PC-9 (cell line): ENCODE data around the gene TMOD2. TPM values are rescaled to one million over a fixed set of nuclear protein-coding genes. Genes with fewer than 3 reads are reported as not detected.

ENCODE experiments used
- BruUV-seq: library from RNA; stranded (reverse); fragments of 400-500 nt; replicated peaks from 2 replicates; lab custom pipeline; 2021; lab: Mats Ljungman, UMichigan
- CTCF ChIA-PET: fragments of 300-600 bp; sonication (Branson Sonifier 250); formaldehyde crosslinking; loops from one replicate; lab custom pipeline; 2022; ENCODE audit warnings: antibody characterized with exemption; lab: Charles Lee
- POLR2A ChIA-PET: fragments of 300-600 bp; sonication (Branson Sonifier 250); formaldehyde crosslinking; loops from one replicate; lab custom pipeline; 2022; ENCODE audit warnings: antibody characterized with exemption; ENCODE audit not compliant: unreplicated experiment; lab: Charles Lee
- DNase-seq, 2 experiments: peaks; one replicate each; pipeline versions ENCODE4 v3.0.0 to v3.0.0-alpha.2; 2015 to 2022; ENCODE audit warnings: mixed read lengths in 1 of 2
- H2AFZ ChIP-seq: fragments of 200-600 bp; sonication (generic); 2 replicates; pipeline ENCODE4 v1.8.1; 2017; ENCODE audit warnings: antibody characterized with exemption
- H3F3A ChIP-seq: fragments of 200-600 bp; sonication (generic); 2 replicates; pipeline ENCODE4 v1.8.1; 2017; ENCODE audit warnings: antibody characterized with exemption, mild to moderate bottlenecking, low read depth; ENCODE audit not compliant: insufficient read depth
- H3K27ac ChIP-seq: fragments of 200-600 bp; sonication (generic); 2 replicates; pipeline ENCODE4 v1.6.1; 2016; ENCODE audit warnings: mixed run types
- H3K27me3 ChIP-seq: fragments of 200-600 bp; sonication (generic); 2 replicates; pipeline ENCODE4 v1.6.1; 2016; ENCODE audit warnings: low read depth, mixed run types; ENCODE audit not compliant: insufficient read depth
- H3K36me3 ChIP-seq: fragments of 200-600 bp; sonication (generic); 2 replicates; pipeline ENCODE4 v1.6.1; 2016; ENCODE audit warnings: low read depth, mixed run types
- H3K4me1 ChIP-seq: fragments of 200-600 bp; sonication (generic); replicated peaks from 2 replicates; pipeline ENCODE4 v1.6.1; 2016; ENCODE audit warnings: mixed run types; ENCODE audit not compliant: insufficient read depth
- H3K4me2 ChIP-seq: fragments of 200-600 bp; sonication (generic); 2 replicates; pipeline ENCODE4 v1.6.1; 2017; ENCODE audit warnings: mixed run types
- H3K4me3 ChIP-seq: fragments of 200-600 bp; sonication (generic); 2 replicates; pipeline ENCODE4 v1.6.1; 2016; ENCODE audit warnings: mixed run types
- H3K79me2 ChIP-seq: fragments of 200-600 bp; sonication (generic); 2 replicates; pipeline ENCODE4 v1.6.1; 2017; ENCODE audit warnings: low read depth, mixed run types
- H3K9me2 ChIP-seq: fragments of 200-600 bp; sonication (generic); 2 replicates; pipeline ENCODE4 v1.8.1; 2017; ENCODE audit warnings: mild to moderate bottlenecking; ENCODE audit not compliant: insufficient read depth
- H3K9me3 ChIP-seq: fragments of 200-600 bp; sonication (generic); 2 replicates; pipeline ENCODE4 v1.8.1; 2016; ENCODE audit warnings: low read depth; ENCODE audit not compliant: insufficient read depth
- H4K20me1 ChIP-seq: fragments of 200-600 bp; sonication (generic); 2 replicates; pipeline ENCODE4 v1.8.1; 2017; ENCODE audit not compliant: insufficient read depth
- CTCF ChIP-seq: fragments of 200-600 bp; sonication (generic); conservative IDR thresholded peaks from 2 replicates; pipeline ENCODE4 v1.6.1; 2017; ENCODE audit warnings: mixed run types, antibody characterized with exemption, mild to moderate bottlenecking, moderate library complexity
- EZH2 ChIP-seq: fragments of 200-600 bp; sonication (generic); IDR thresholded peaks from 2 replicates; pipeline ENCODE4 v1.8.0; 2017; ENCODE audit warnings: antibody characterized with exemption, low read depth
- intact Hi-C: fragments of 100-400 bp; cut with micrococcal nuclease; formaldehyde crosslinking; loops from one replicate; pipeline ENCODE4 v1.10.0; 2022; ENCODE audit not compliant: unreplicated experiment
- total RNA-seq: library from RNA; stranded (reverse); gene quantifications from 2 replicates; pipeline ENCODE4 v1.2.3, GENCODE V29; 2021

TMOD2 gene
- total RNA-seq, 1 experiment from 2014 or later = 4.2 TPM

- CTCF ChIA-PET = interaction anchor here (0.6 kb wide), 1 partner anchor 35 kb away, joined by 3 read pairs; no protein-coding TSS in a partner anchor
- H3K27ac ChIP-seq = peak overlapping the region; percentile 98
- POLR2A ChIA-PET = interaction anchor here (0.6 kb wide), 1 partner anchor 235 kb away, joined by 16 read pairs; no protein-coding TSS in a partner anchor
- H3K79me2 ChIP-seq = peaks cover 99% of the 10 kb centered on the region
- BruUV-seq = TSS peak; percentile 1
- H3K9me3 ChIP-seq = no peaks in the 10 kb centered on the region
- peaks cover 60% of the 10 kb centered on the region for H3K4me1 ChIP-seq
- H3F3A ChIP-seq = peaks cover 38% of the 10 kb centered on the region
- DNase-seq = peak in 1 of 2 experiments; percentile 50
- H2AFZ ChIP-seq = no peak overlapping the region
- no peaks in the 10 kb centered on the region for H3K9me2 ChIP-seq
- peak overlapping the region; percentile 69 for H3K4me2 ChIP-seq
- intact Hi-C loops = no loop called here
- TF ChIP-seq EZH2 (no peak), CTCF (no peak)
- H3K27me3 ChIP-seq = no peaks in the 10 kb centered on the region
- no peaks in the 10 kb centered on the region for H4K20me1 ChIP-seq
- H3K4me3 ChIP-seq = no peak overlapping the region
- no peaks in the 10 kb centered on the region; the same call in 1 of the 2 replicates for H3K36me3 ChIP-seq
Observed at GRCh38 chr15:51844747-51845426, 93.5 kb downstream of the TMOD2 start.

DNA sequence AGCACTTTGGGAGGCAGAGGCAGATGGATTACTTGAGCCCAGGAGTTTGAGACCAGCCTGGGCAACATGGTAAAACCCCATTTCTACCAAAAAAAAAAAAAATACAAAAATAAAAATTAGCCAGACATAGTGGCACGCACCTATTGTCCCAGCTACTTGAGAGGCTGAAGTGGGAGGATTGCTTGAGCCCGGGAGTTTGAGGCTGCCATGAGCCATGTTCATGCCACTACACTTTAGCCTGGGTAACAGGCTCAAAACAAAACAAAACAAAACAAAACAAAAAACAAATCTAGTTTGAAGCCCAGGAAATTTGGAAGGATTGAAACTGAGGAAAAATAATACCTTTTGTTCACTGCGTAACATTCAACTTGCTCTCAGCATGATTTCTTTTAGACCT lies 94.7 kb downstream of the TMOD2 start:
- POLR2A ChIA-PET = interaction anchor here (0.6 to 0.7 kb wide), 2 partner anchors 13 to 38 kb away, joined by 5 to 7 read pairs; no protein-coding TSS in a partner anchor
- CTCF ChIA-PET = no interaction called here
- Histone ChIP-seq H3K27me3 (no peaks in the 10 kb centered on the region), H3K27ac (peak overlapping the region; percentile 98), H3K36me3 (no peaks in the 10 kb centered on the region; the same call in 1 of the 2 replicates), H3K4me1 (peaks cover 60% of the 10 kb centered on the region), H3K4me2 (peak overlapping the region; percentile 69), H3K4me3 (peak overlapping the region; percentile 26; the same call in 1 of the 2 replicates), H3K79me2 (peaks cover 99% of the 10 kb centered on the region), H3K9me3 (no peaks in the 10 kb centered on the region), H3K9me2 (no peaks in the 10 kb centered on the region), H4K20me1 (no peaks in the 10 kb centered on the region), H3F3A (peaks cover 38% of the 10 kb centered on the region), H2AFZ (no peak overlapping the region)
- no peak for DNase-seq
- TF ChIP-seq EZH2 = no peak
- no peak for TF ChIP-seq CTCF
- intact Hi-C loops = loop anchor here (1.0 kb wide), 3 partner anchors 17 to 61 kb away; partner anchors contain the start of gene TMOD3
- TSS peak; percentile 83 for BruUV-seq

DNA sequence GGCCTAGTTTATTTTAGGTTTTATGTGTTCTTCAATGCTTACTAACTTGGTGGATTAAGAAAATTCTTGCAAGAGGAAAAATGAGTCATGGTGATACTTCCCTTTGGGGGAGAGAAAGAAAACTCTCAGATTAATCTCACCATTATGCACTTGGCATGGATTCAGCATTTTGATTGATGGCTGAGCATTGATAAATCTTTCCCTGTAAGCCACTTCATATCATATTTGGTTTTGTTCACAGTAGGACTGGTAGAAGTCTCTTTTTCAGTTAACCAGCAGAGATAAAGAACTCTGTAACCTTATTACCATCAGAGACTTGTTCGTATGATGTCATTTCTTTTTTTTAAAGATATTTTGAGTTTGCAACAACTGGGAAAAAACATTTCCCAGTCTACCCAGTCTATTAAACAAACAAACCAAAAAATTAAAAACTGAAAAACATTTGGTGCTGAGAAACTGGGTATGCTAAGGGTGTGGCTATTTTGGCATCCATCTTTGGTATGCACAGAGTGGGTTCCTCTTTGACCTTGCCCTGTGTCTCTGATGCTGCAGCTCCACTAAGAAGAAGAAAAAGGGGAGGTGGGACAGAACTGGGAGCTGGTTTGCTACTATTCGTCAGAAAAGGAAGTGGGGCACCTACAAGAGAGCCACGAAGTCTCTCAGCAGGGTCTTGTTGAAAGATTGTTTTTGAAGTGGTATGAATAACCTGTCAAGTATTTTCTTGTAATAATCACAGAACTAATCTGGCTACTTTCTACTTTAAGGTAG lies 95.2 kb downstream of the TMOD2 start:
- ChIA-PET CTCF (no interaction called here), POLR2A (interaction anchor here (0.7 to 1.0 kb wide), 2 partner anchors 14 to 18 kb away, joined by 7 to 8 read pairs; partner anchors contain the start of gene TMOD3)
- peak overlapping the region; percentile 69 for H3K4me2 ChIP-seq
- intact Hi-C loops = loop anchor here (1.0 kb wide), 3 partner anchors 17 to 61 kb away; partner anchors contain the start of gene TMOD3
- no peaks in the 10 kb centered on the region for H4K20me1 ChIP-seq
- BruUV-seq = TSS peak; percentile 4
- H3K4me1 ChIP-seq = peaks cover 60% of the 10 kb centered on the region
- H3K27ac ChIP-seq = peak overlapping the region; percentile 98
- peak; percentile 41 to 88 for DNase-seq
- no peaks in the 10 kb centered on the region for H3K36me3 ChIP-seq
- no peaks in the 10 kb centered on the region for H3K27me3 ChIP-seq
- peak overlapping the region; percentile 26; the same call in 1 of the 2 replicates for H3K4me3 ChIP-seq
- peaks cover 38% of the 10 kb centered on the region for H3F3A ChIP-seq
- no peaks in the 10 kb centered on the region for H3K9me2 ChIP-seq
- H3K79me2 ChIP-seq = peaks cover 99% of the 10 kb centered on the region
- TF ChIP-seq EZH2 (no peak), CTCF (no peak)
- no peaks in the 10 kb centered on the region for H3K9me3 ChIP-seq
- H2AFZ ChIP-seq = no peak overlapping the region
